Neural cell (in vitro differentiated cells): ENCODE data around the gene C1QC.

Experiments used
- EP300 ChIP-seq: fragments of 450-650 bp; conservative IDR thresholded peaks from 2 replicates; pipeline ENCODE4 v1.6.1; 2014; ENCODE audit warnings: antibody characterized with exemption, mild to moderate bottlenecking, moderate library complexity; ENCODE audit not compliant: poor library complexity, severe bottlenecking
- EZH2 ChIP-seq: fragments of 200-600, 300-800 bp; shearing (Covaris generic), sonication (generic); IDR thresholded peaks from 2 replicates; pipeline ENCODE4 v1.6.1; 2014; ENCODE audit warnings: antibody characterized with exemption, low read length, borderline replicate concordance, mild to moderate bottlenecking; ENCODE audit not compliant: insufficient read depth, poor library complexity, severe bottlenecking
- MXI1 ChIP-seq: fragments of 450-650 bp; conservative IDR thresholded peaks from 2 replicates; pipeline ENCODE4 v1.6.1; 2014; ENCODE audit warnings: antibody characterized with exemption, mild to moderate bottlenecking; ENCODE audit not compliant: poor library complexity, severe bottlenecking
- POLR2AphosphoS5 ChIP-seq: IDR thresholded peaks from 2 replicates; pipeline ENCODE4 v1.6.1; 2012
- RAD21 ChIP-seq: fragments of 450-650 bp; conservative IDR thresholded peaks from 2 replicates; pipeline ENCODE4 v1.6.1; 2014; ENCODE audit warnings: antibody characterized with exemption, mild to moderate bottlenecking, moderate library complexity
- TAF1 ChIP-seq: IDR thresholded peaks from 2 replicates; pipeline ENCODE4 v1.6.1; 2012; ENCODE audit warnings: low read depth
- TF ChIP-seq, protein P1 (sequence below): fragments of 450-650 bp; IDR thresholded peaks from 2 replicates; pipeline ENCODE4 v1.5.1; 2014; ENCODE audit warnings: antibody characterized with exemption, mild to moderate bottlenecking, moderate library complexity; ENCODE audit not compliant: poor library complexity, severe bottlenecking
- TF ChIP-seq, protein P2 (sequence below): IDR thresholded peaks from 2 replicates; pipeline ENCODE4 v1.6.1; 2012; ENCODE audit warnings: borderline replicate concordance

GRCh38 chr1:22641247-22641646 lies 2.2 kb upstream of the C1QC start:
- TF ChIP-seq, protein P1, sequence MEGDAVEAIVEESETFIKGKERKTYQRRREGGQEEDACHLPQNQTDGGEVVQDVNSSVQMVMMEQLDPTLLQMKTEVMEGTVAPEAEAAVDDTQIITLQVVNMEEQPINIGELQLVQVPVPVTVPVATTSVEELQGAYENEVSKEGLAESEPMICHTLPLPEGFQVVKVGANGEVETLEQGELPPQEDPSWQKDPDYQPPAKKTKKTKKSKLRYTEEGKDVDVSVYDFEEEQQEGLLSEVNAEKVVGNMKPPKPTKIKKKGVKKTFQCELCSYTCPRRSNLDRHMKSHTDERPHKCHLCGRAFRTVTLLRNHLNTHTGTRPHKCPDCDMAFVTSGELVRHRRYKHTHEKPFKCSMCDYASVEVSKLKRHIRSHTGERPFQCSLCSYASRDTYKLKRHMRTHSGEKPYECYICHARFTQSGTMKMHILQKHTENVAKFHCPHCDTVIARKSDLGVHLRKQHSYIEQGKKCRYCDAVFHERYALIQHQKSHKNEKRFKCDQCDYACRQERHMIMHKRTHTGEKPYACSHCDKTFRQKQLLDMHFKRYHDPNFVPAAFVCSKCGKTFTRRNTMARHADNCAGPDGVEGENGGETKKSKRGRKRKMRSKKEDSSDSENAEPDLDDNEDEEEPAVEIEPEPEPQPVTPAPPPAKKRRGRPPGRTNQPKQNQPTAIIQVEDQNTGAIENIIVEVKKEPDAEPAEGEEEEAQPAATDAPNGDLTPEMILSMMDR = no peak
- TF ChIP-seq POLR2AphosphoS5 (no peak), RAD21 (no peak), EP300 (no peak), TAF1 (no peak), MXI1 (no peak), EZH2 (no peak)
- TF ChIP-seq, protein P2, sequence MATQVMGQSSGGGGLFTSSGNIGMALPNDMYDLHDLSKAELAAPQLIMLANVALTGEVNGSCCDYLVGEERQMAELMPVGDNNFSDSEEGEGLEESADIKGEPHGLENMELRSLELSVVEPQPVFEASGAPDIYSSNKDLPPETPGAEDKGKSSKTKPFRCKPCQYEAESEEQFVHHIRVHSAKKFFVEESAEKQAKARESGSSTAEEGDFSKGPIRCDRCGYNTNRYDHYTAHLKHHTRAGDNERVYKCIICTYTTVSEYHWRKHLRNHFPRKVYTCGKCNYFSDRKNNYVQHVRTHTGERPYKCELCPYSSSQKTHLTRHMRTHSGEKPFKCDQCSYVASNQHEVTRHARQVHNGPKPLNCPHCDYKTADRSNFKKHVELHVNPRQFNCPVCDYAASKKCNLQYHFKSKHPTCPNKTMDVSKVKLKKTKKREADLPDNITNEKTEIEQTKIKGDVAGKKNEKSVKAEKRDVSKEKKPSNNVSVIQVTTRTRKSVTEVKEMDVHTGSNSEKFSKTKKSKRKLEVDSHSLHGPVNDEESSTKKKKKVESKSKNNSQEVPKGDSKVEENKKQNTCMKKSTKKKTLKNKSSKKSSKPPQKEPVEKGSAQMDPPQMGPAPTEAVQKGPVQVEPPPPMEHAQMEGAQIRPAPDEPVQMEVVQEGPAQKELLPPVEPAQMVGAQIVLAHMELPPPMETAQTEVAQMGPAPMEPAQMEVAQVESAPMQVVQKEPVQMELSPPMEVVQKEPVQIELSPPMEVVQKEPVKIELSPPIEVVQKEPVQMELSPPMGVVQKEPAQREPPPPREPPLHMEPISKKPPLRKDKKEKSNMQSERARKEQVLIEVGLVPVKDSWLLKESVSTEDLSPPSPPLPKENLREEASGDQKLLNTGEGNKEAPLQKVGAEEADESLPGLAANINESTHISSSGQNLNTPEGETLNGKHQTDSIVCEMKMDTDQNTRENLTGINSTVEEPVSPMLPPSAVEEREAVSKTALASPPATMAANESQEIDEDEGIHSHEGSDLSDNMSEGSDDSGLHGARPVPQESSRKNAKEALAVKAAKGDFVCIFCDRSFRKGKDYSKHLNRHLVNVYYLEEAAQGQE = no peak
